ENCODE measurements around the gene OPTC. TPM values are rescaled to one million over a fixed set of nuclear protein-coding genes. Genes with fewer than 3 reads are reported as not detected.
"Not testable (repeated sequence)": the region's sequence is repeated elsewhere in the genome, so short reads cannot be mapped to it uniquely, and the experiment has no call there.

OPTC gene
- not detected for polyA plus RNA-seq (ENCODE audit: insufficient read length)

GRCh38 chr1:203493901-203494300 lies at the start of gene OPTC:
TSS of gene OPTC (plus strand) at chr1:203494153. CDS start at chr1:203496006, 1,853 bp downstream.
- DNase-seq (ENCODE audit: low read depth) = no peak

GRCh38 chr1:203444171-203444576 lies 49.8 kb upstream of the OPTC start:
- DNase-seq (ENCODE audit: low read depth) = no peak

- no peak for DNase-seq (ENCODE audit: low read depth)
These were observed 46.8 kb upstream of the OPTC start for GRCh38 chr1:203447151-203447550.

- not testable (repeated sequence) for DNase-seq (ENCODE audit: low read depth)
These were observed 46.4 kb upstream of the OPTC start for GRCh38 chr1:203447598-203447997.

- no peak for DNase-seq (ENCODE audit: low read depth)
These were observed 45.4 kb upstream of the OPTC start for GRCh38 chr1:203448521-203449061.

- no peak for DNase-seq (ENCODE audit: low read depth)
These were observed 44.0 kb upstream of the OPTC start for GRCh38 chr1:203450001-203450400.

- no peak for DNase-seq (ENCODE audit: low read depth)
These were observed 43.3 kb upstream of the OPTC start for GRCh38 chr1:203450479-203451149.

GRCh38 chr1:203451836-203452784 lies 41.8 kb upstream of the OPTC start:
- DNase-seq (ENCODE audit: low read depth) = no peak

- no peak for DNase-seq (ENCODE audit: low read depth)
These were observed 40.9 kb upstream of the OPTC start for GRCh38 chr1:203453016-203453415.

- no peak for DNase-seq (ENCODE audit: low read depth)
These were observed 40.3 kb upstream of the OPTC start for GRCh38 chr1:203453616-203454015.

GRCh38 chr1:203454986-203455471 lies 38.9 kb upstream of the OPTC start:
- no peak for DNase-seq (ENCODE audit: low read depth)

- DNase-seq (ENCODE audit: low read depth) = no peak
These were observed 38.2 kb upstream of the OPTC start for GRCh38 chr1:203455706-203456105.

GRCh38 chr1:203456577-203456976 lies 37.4 kb upstream of the OPTC start:
- no peak for DNase-seq (ENCODE audit: low read depth)

- DNase-seq (ENCODE audit: low read depth) = no peak
These were observed 35.9 kb upstream of the OPTC start for GRCh38 chr1:203458078-203458477.

- DNase-seq (ENCODE audit: low read depth) = no peak
These were observed 34.2 kb upstream of the OPTC start for GRCh38 chr1:203459671-203460201.

GRCh38 chr1:203461717-203462116 lies 32.2 kb upstream of the OPTC start:
- DNase-seq (ENCODE audit: low read depth) = no peak

- no peak for DNase-seq (ENCODE audit: low read depth)
These were observed 31.8 kb upstream of the OPTC start for GRCh38 chr1:203462143-203462542.

- no peak for DNase-seq (ENCODE audit: low read depth)
These were observed 31.1 kb upstream of the OPTC start for GRCh38 chr1:203462878-203463277.

GRCh38 chr1:203463469-203464062 lies 30.4 kb upstream of the OPTC start:
- DNase-seq (ENCODE audit: low read depth) = no peak

- DNase-seq (ENCODE audit: low read depth) = no peak
These were observed 29.7 kb upstream of the OPTC start for GRCh38 chr1:203464226-203464625.

GRCh38 chr1:203464743-203465142 lies 29.2 kb upstream of the OPTC start:
- DNase-seq (ENCODE audit: low read depth) = no peak

Data from forelimb muscle (tissue), 1 donor.